SK-N-SH (cell line): Measurements from ENCODE around the gene ZNF282. TPM values are rescaled to one million over a fixed set of nuclear protein-coding genes. Genes with fewer than 3 reads are reported as not detected.

Experiments
- CTCF ChIA-PET: fragments of 300-600, 350-600 bp; formaldehyde crosslinking; extraction: SDS; loops from one replicate; lab custom pipeline; 2021; lab: Yijun Ruan, JAX
- POLR2A ChIA-PET: fragments of 350-600 bp; sonication (Branson Sonifier 250); formaldehyde crosslinking; extraction: SDS; loops from one replicate; lab custom pipeline; 2020; ENCODE audit warnings: antibody characterized with exemption, inconsistent platforms; lab: Yijun Ruan, JAX
- DNase-seq: peaks from one replicate; pipeline ENCODE4 v3.0.0; 2012
- H2AFZ ChIP-seq: fragments of 200-600 bp; sonication (generic); 2 replicates; pipeline ENCODE4 v1.8.1; 2016; ENCODE audit warnings: antibody characterized with exemption, mild to moderate bottlenecking, low read depth
- H3F3A ChIP-seq: fragments of 200-600 bp; sonication (generic); replicated peaks from 2 replicates; pipeline ENCODE3; 2016; ENCODE audit warnings: antibody characterized with exemption, mild to moderate bottlenecking; ENCODE audit not compliant: insufficient read depth
- H3K27ac ChIP-seq, 2 experiments: fragments of 200-500 bp in 1 of 2; fragments of 200-600 bp in 1 of 2; sonication (Bioruptor generic) in 1 of 2; sonication (generic), shearing (Covaris generic) in 1 of 2; 2 replicates each; pipeline versions ENCODE4 v1.5.1 to v1.6.1; 2014 to 2016; ENCODE audit warnings: low read depth in 2 of 2, inconsistent platforms in 1 of 2, low read length in 1 of 2, mild to moderate bottlenecking in 1 of 2, mixed read lengths in 1 of 2
- H3K27me3 ChIP-seq: fragments of 200-600 bp; sonication (generic), shearing (Covaris generic); 2 replicates; pipeline ENCODE4 v1.6.1; 2016; ENCODE audit warnings: mixed run types; ENCODE audit not compliant: insufficient read depth
- H3K36me3 ChIP-seq, 2 experiments: fragments of 200-500 bp in 1 of 2; fragments of 200-600 bp in 1 of 2; sonication (Bioruptor generic) in 1 of 2; sonication (generic) in 1 of 2; replicated peaks in 1 of 2; 2 replicates each; pipeline versions ENCODE3 to v1.5.1; 2014 to 2016; ENCODE audit warnings: low read length in 1 of 2, mild to moderate bottlenecking in 1 of 2; ENCODE audit not compliant: insufficient read depth in 2 of 2, control insufficient read depth in 1 of 2
- H3K4me1 ChIP-seq, 2 experiments: fragments of 200-500 bp in 1 of 2; fragments of 200-600 bp in 1 of 2; sonication (Bioruptor generic) in 1 of 2; sonication (generic), shearing (Covaris generic) in 1 of 2; 2 replicates each; pipeline versions ENCODE4 v1.5.1 to v1.6.1; 2014 to 2016; ENCODE audit warnings: low read depth in 1 of 2, low read length in 1 of 2, mixed run types in 1 of 2; ENCODE audit not compliant: insufficient read depth in 2 of 2, control insufficient read depth in 1 of 2
- H3K4me2 ChIP-seq: fragments of 200-600 bp; sonication (generic), shearing (Covaris generic); 2 replicates; pipeline ENCODE4 v1.6.1; 2017; ENCODE audit warnings: mixed run types
- H3K4me3 ChIP-seq, 2 experiments: fragments of 200-500 bp in 1 of 2; fragments of 200-600 bp in 1 of 2; sonication (Bioruptor generic) in 1 of 2; sonication (generic), shearing (Covaris generic) in 1 of 2; 2 replicates each; pipeline versions ENCODE4 v1.5.1 to v1.8.1; 2014 to 2016; ENCODE audit warnings: low read depth in 2 of 2, inconsistent platforms in 1 of 2, low read length in 1 of 2, mild to moderate bottlenecking in 1 of 2, mixed read lengths in 1 of 2, moderate library complexity in 1 of 2
- H3K79me2 ChIP-seq: fragments of 200-600 bp; sonication (generic); 2 replicates; pipeline ENCODE4 v1.8.1; 2017; ENCODE audit warnings: mild to moderate bottlenecking; ENCODE audit not compliant: insufficient read depth
- H3K9ac ChIP-seq: fragments of 200-600 bp; sonication (generic); 2 replicates; pipeline ENCODE4 v1.6.1; 2017; ENCODE audit warnings: mixed run types
- H3K9me2 ChIP-seq: fragments of 200-600 bp; sonication (generic); 2 replicates; pipeline ENCODE4 v1.6.1; 2017; ENCODE audit warnings: mixed run types
- H3K9me3 ChIP-seq: fragments of 200-600 bp; sonication (generic); 2 replicates; pipeline ENCODE4 v1.6.1; 2017; ENCODE audit warnings: mixed run types, mild to moderate bottlenecking, moderate library complexity
- H4K20me1 ChIP-seq: fragments of 200-600 bp; sonication (generic); 2 replicates; pipeline ENCODE4 v1.6.1; 2017; ENCODE audit warnings: mild to moderate bottlenecking, mixed run types; ENCODE audit not compliant: insufficient read depth
- CHD2 ChIP-seq: fragments of 150-350 bp; IDR thresholded peaks from 2 replicates; pipeline ENCODE4 v1.6.1; 2018; ENCODE audit warnings: low read length; ENCODE audit not compliant: partially characterized antibody
- EP300 ChIP-seq, 2 experiments: IDR thresholded peaks; 2 replicates each; pipeline versions ENCODE4 v1.4.0 to v1.6.1; 2012; ENCODE audit warnings: borderline replicate concordance in 1 of 2, low read depth in 1 of 2, low read length in 1 of 2
- EZH2phosphoT487 ChIP-seq: fragments of 200-600 bp; sonication (generic); IDR thresholded peaks from 2 replicates; pipeline ENCODE4 v1.6.1; 2017; ENCODE audit warnings: low read depth, mixed run types, mild to moderate bottlenecking, antibody characterized with exemption, moderate library complexity, borderline replicate concordance
- FOSL2 ChIP-seq: IDR thresholded peaks from 2 replicates; pipeline ENCODE4 v1.4.0; 2012; ENCODE audit warnings: low read depth, mild to moderate bottlenecking, moderate library complexity, borderline replicate concordance
- FOXJ3 ChIP-seq: sonication (generic); formaldehyde crosslinking; IDR thresholded peaks from 2 replicates; pipeline ENCODE4 v1.5.1; 2020; ENCODE audit warnings: mild to moderate bottlenecking, missing genetic modification reagents
- FOXM1 ChIP-seq: IDR thresholded peaks from 2 replicates; pipeline ENCODE4 v1.4.0; 2012; ENCODE audit warnings: low read depth, mild to moderate bottlenecking
- GABPA ChIP-seq: IDR thresholded peaks from 2 replicates; pipeline ENCODE4 v1.4.0; 2012; ENCODE audit warnings: low read depth, mild to moderate bottlenecking
- GATA2 ChIP-seq: sonication (generic); formaldehyde crosslinking; IDR thresholded peaks from 2 replicates; pipeline ENCODE4 v1.5.0; 2020; ENCODE audit warnings: mild to moderate bottlenecking, missing genetic modification reagents
- IRF3 ChIP-seq: fragments of 150-350 bp; IDR thresholded peaks from 2 replicates; pipeline ENCODE4 v1.6.1; 2016; ENCODE audit warnings: mild to moderate bottlenecking, low read depth, low read length
- JUND ChIP-seq: IDR thresholded peaks from 2 replicates; pipeline ENCODE4 v1.4.0; 2012
- MAX ChIP-seq: IDR thresholded peaks from 2 replicates; pipeline ENCODE4 v1.4.0; 2012; ENCODE audit warnings: low read depth
- MEF2A ChIP-seq: IDR thresholded peaks from 2 replicates; pipeline ENCODE4 v1.4.0; 2012; ENCODE audit warnings: low read depth, borderline replicate concordance
- NFIC ChIP-seq: IDR thresholded peaks from 2 replicates; pipeline ENCODE4 v1.4.0; 2012; ENCODE audit warnings: borderline replicate concordance
- POLR2AphosphoS5 ChIP-seq: IDR thresholded peaks from 2 replicates; pipeline ENCODE4 v1.6.1; 2012; ENCODE audit warnings: low read depth, low read length
- RAD21 ChIP-seq: IDR thresholded peaks from 2 replicates; pipeline ENCODE4 v1.6.1; 2012; ENCODE audit warnings: mild to moderate bottlenecking, low read length
- RCOR1 ChIP-seq: fragments of 150-350 bp; IDR thresholded peaks from 2 replicates; pipeline ENCODE4 v1.6.1; 2017; ENCODE audit warnings: antibody characterized with exemption, low read length
- SIN3A ChIP-seq: IDR thresholded peaks from 2 replicates; pipeline ENCODE4 v1.6.1; 2012; ENCODE audit warnings: low read depth, mild to moderate bottlenecking, low read length, moderate library complexity, borderline replicate concordance
- SMC3 ChIP-seq: IDR thresholded peaks from 2 replicates; pipeline ENCODE4 v1.6.1; 2012; ENCODE audit warnings: low read depth, low read length, improper control_type of control experiment
- TAF1 ChIP-seq: IDR thresholded peaks from 2 replicates; pipeline ENCODE4 v1.6.1; 2012; ENCODE audit warnings: low read depth, mild to moderate bottlenecking, low read length, moderate library complexity, borderline replicate concordance
- TCF12 ChIP-seq: IDR thresholded peaks from 2 replicates; pipeline ENCODE4 v1.4.0; 2012
- TEAD4 ChIP-seq: IDR thresholded peaks from 2 replicates; pipeline ENCODE4 v1.4.0; 2012; ENCODE audit warnings: mild to moderate bottlenecking, borderline replicate concordance; ENCODE audit not compliant: insufficient read depth
- USF1 ChIP-seq: IDR thresholded peaks from 2 replicates; pipeline ENCODE4 v1.4.0; 2012; ENCODE audit warnings: low read depth, borderline replicate concordance
- USF2 ChIP-seq: fragments of 150-350 bp; IDR thresholded peaks from 2 replicates; pipeline ENCODE4 v1.6.1; 2017; ENCODE audit warnings: antibody characterized with exemption, low read length, low read depth, borderline replicate concordance
- YY1 ChIP-seq: IDR thresholded peaks from 2 replicates; pipeline ENCODE4 v1.4.0; 2012; ENCODE audit warnings: low read depth, mild to moderate bottlenecking
- WGBS: methylation state at CpG from one replicate; pipeline ENCODE4 v1.1.6; 2017; ENCODE audit warnings: low lambda C conversion rate; 5-methylcytosine and 5-hydroxymethylcytosine counted together
- polyA plus RNA-seq, 3 experiments: library from polyadenylated mRNA; depleted of rRNA; stranded (reverse); fragments of >200 nt; gene quantifications; 2 replicates each; pipeline ENCODE4 v1.2.3, GENCODE V29; 2012

ZNF282 gene
- polyA plus RNA-seq, 1 of the 3 experiments (the other 2 are of a cell fraction): 17.9 TPM

DNA sequence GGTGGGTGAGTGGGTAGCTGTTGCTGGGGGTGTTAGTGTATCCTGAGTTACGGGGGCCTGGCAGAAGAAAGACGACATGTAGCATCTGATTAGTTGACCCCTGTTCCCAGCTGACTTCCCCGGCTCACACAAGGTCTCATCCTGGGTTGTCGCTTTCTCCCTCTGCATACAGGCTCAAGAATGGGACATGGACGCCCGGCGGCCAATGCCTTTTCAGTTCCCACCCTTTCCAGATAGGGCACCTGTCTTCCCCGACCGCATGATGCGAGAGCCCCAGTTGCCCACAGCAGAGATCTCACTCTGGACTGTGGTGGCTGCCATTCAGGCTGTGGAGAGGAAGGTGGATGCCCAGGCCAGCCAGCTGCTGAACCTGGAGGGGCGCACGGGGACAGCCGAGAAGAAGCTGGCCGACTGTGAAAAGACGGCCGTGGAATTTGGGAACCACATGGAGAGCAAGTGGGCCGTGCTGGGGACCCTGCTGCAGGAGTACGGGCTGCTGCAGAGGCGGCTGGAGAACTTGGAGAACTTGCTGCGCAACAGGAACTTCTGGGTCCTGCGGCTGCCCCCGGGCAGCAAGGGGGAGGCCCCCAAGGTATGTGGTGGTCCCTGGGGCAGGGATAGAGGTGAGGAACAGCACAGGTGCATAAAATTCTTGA is 2.9 kb downstream of the ZNF282 start:
- CTCF ChIA-PET: interaction anchor here (6.7 kb wide), 1 partner anchor 49 kb away, joined by 83 read pairs; the partner anchor contains the start of gene ZNF398
- no peaks in the 10 kb centered on the region for H3K9me3 ChIP-seq
- H3K4me3 ChIP-seq: no peak overlapping the region
- H2AFZ ChIP-seq: no peak overlapping the region
- TF ChIP-seq POLR2AphosphoS5 (no peak), GABPA (no peak), MEF2A (no peak), NFIC (no peak), YY1 (no peak), IRF3 (no peak), TEAD4 (no peak), FOXJ3 (CRISPR knock-in tag) (no peak), RAD21 (no peak), SIN3A (no peak), MAX (no peak), CHD2 (no peak)
- peaks cover 13 to 15% of the 10 kb centered on the region in 2 experiments; a peak in 2 of 4 replicates for H3K4me1 ChIP-seq
- no peak overlapping the region for H3K27ac ChIP-seq
- H3K9me2 ChIP-seq: no peaks in the 10 kb centered on the region
- DNase-seq: no peak
- H3K9ac ChIP-seq: no peak overlapping the region
- H3K27me3 ChIP-seq: no peaks in the 10 kb centered on the region
- 93% methylated on average over 22 of the region's 22 CpGs for WGBS
- H3F3A ChIP-seq: peaks cover 16% of the 10 kb centered on the region
- peaks cover 81% of the 10 kb centered on the region for H3K79me2 ChIP-seq
- peaks cover 37 to 50% of the 10 kb centered on the region in 2 experiments for H3K36me3 ChIP-seq
- H4K20me1 ChIP-seq: peaks cover 21% of the 10 kb centered on the region
- H3K4me2 ChIP-seq: no peak overlapping the region
- POLR2A ChIA-PET: interaction anchor here (0.6 kb wide), 2 partner anchors 10 to 16 kb away, joined by 3 to 6 read pairs; no protein-coding TSS in a partner anchor

- no peak for DNase-seq
- H3F3A ChIP-seq: peaks cover 16% of the 10 kb centered on the region
- H2AFZ ChIP-seq: no peak overlapping the region
- no peak overlapping the region for H3K4me2 ChIP-seq
- peaks cover 21% of the 10 kb centered on the region for H4K20me1 ChIP-seq
- peak overlapping the region in 1 of 2 experiments; percentile 26; a peak in 1 of 4 replicates for H3K27ac ChIP-seq
- H3K79me2 ChIP-seq: peaks cover 92% of the 10 kb centered on the region
- ChIA-PET CTCF (interaction anchor here (1.2 to 1.8 kb wide), 3 partner anchors 11 to 74 kb away, joined by 3 to 9 read pairs (median 4); partner anchors contain the start of gene ZNF398), POLR2A (no interaction called here)
- 84% methylated on average over 6 of the region's 6 CpGs for WGBS
- no peak overlapping the region for H3K4me3 ChIP-seq
- H3K9ac ChIP-seq: no peak overlapping the region
- H3K4me1 ChIP-seq: peaks cover 13 to 15% of the 10 kb centered on the region in 2 experiments; a peak in 2 of 4 replicates
- peaks cover 48 to 61% of the 10 kb centered on the region in 2 experiments for H3K36me3 ChIP-seq
- no peaks in the 10 kb centered on the region for H3K27me3 ChIP-seq
- no peaks in the 10 kb centered on the region for H3K9me3 ChIP-seq
- no peaks in the 10 kb centered on the region for H3K9me2 ChIP-seq
- TF ChIP-seq EZH2phosphoT487 (no peak), FOXJ3 (CRISPR knock-in tag) (no peak), USF2 (no peak), EP300 (IDR thresholded peaks at IDR 0.05; ENCODE audit: borderline replicate concordance in 1 of 2, low read depth in 1 of 2, low read length in 1 of 2) (no peak), NFIC (no peak), SMC3 (no peak), RCOR1 (no peak), SIN3A (no peak), TAF1 (no peak), FOSL2 (no peak), TCF12 (no peak), FOXM1 (no peak), JUND (no peak), GATA2 (CRISPR knock-in tag) (no peak), TEAD4 (no peak), USF1 (no peak)
Measured at GRCh38 chr7:149199234-149199995, 4.1 kb downstream of the ZNF282 start.
